ENCODE results near the gene CHD9NB.

CHD9NB gene

DNA sequence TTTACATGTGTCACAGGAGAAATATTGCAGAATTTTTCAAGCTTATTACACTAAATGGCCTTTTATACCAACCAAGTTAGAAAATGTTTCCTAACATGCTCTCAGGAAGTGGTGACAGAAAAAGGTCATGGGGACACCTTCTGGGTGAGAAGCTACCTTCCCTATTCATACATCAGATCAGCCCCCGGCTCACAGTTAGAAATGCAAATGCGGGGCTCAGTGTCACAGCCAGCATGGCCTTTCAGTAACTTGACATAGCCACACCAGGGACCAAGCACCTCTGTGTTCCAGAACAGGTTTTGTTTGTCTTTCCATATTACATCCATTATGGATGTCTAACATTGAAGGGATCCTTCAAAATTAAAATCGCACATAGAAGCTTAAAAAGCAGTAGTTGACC lies 59.5 kb downstream of the CHD9NB start:
- H3K4me3 ChIP-seq (ENCODE audit: low read length): no peak overlapping the region
- DNase-seq (ENCODE audit: low read depth): no peak

DNA sequence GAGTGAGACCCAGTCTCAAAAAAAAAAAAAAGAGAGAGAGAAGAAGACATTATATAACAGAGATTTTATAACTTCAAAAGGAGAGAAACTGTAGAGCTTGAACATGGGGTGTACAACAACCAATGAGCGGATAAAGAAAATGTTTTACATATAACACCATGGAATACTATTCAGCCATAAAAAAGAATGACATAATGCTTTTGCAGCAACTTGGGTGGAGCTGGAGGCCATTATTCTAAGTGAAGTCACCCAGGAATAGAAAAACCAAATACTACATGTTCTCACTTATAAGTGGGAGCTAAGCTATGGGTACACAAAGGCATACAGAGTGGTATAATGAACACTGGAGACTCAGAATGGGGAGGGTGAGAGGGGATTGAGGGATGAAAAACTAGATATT lies 61.1 kb downstream of the CHD9NB start:
- no peak overlapping the region for H3K4me3 ChIP-seq (ENCODE audit: low read length)
- TF ChIP-seq CTCF (conservative IDR thresholded peaks at IDR 0.05; ENCODE audit: low read depth, low read length): no peak
- no peak for DNase-seq (ENCODE audit: low read depth)

More for the DNA sequence above, 59.5 kb downstream of the CHD9NB start:
- TF ChIP-seq CTCF (conservative IDR thresholded peaks at IDR 0.05; ENCODE audit: low read depth, low read length): no peak
